Astrocyte (in vitro differentiated cells and primary cell): ENCODE data around the gene CAMK1D. TPM values are rescaled to one million over a fixed set of nuclear protein-coding genes. Genes with fewer than 3 reads are reported as not detected.
A peak's percentile ranks its signal among the peaks of the same experiment; 100 is the strongest.

Experiments
- DNase-seq: peaks from one replicate; pipeline ENCODE4 v3.0.0-alpha.2; 2010; ENCODE audit warnings: low read depth
- FAIRE-seq: peaks from 2 replicates; lab custom pipeline; 2011; peaks lifted over from hg19 to GRCh38; lab: Jason Lieb, UNC
- H2AFZ ChIP-seq: 2 replicates; pipeline ENCODE4 v1.6.0; 2012; ENCODE audit warnings: low read depth, low read length, inconsistent platforms
- H3K27ac ChIP-seq: 2 replicates; pipeline ENCODE4 v1.5.1; 2011; ENCODE audit warnings: low read depth, low read length, inconsistent platforms
- H3K27me3 ChIP-seq: 2 replicates; pipeline ENCODE4 v1.6.0; 2011; ENCODE audit warnings: low read length, inconsistent platforms; ENCODE audit not compliant: insufficient read depth
- H3K36me3 ChIP-seq: 2 replicates; pipeline ENCODE4 v1.5.1; 2011; ENCODE audit warnings: low read length, inconsistent platforms; ENCODE audit not compliant: insufficient read depth
- H3K4me1 ChIP-seq: 2 replicates; pipeline ENCODE4 v1.5.1; 2011; ENCODE audit warnings: low read length, inconsistent platforms; ENCODE audit not compliant: insufficient read depth
- H3K4me2 ChIP-seq: 2 replicates; pipeline ENCODE4 v1.6.0; 2012; ENCODE audit warnings: low read length, inconsistent platforms
- H3K4me3 ChIP-seq: 2 replicates; pipeline ENCODE4 v1.5.1; 2011; ENCODE audit warnings: low read depth, mild to moderate bottlenecking, low read length, inconsistent platforms; ENCODE audit not compliant: insufficient read depth
- H3K79me2 ChIP-seq: 2 replicates; pipeline ENCODE4 v1.6.0; 2012; ENCODE audit warnings: mild to moderate bottlenecking, low read length, inconsistent platforms; ENCODE audit not compliant: insufficient read depth
- H3K9ac ChIP-seq: 2 replicates; pipeline ENCODE4 v1.6.0; 2012; ENCODE audit warnings: mild to moderate bottlenecking, low read length, inconsistent platforms
- H3K9me3 ChIP-seq: 2 replicates; pipeline ENCODE4 v1.5.1; 2012; ENCODE audit warnings: low read depth, mild to moderate bottlenecking, low read length, inconsistent platforms; ENCODE audit not compliant: insufficient read depth
- H4K20me1 ChIP-seq: 2 replicates; pipeline ENCODE4 v1.6.0; 2012; ENCODE audit warnings: low read length, inconsistent platforms; ENCODE audit not compliant: insufficient read depth
- H3K27ac Mint-ChIP-seq: one replicate; pipeline ENCODE4 v1.8.0; 2021; ENCODE audit warnings: mild to moderate bottlenecking, mixed read lengths; ENCODE audit not compliant: unreplicated experiment
- H3K27me3 Mint-ChIP-seq: one replicate; pipeline ENCODE4 v1.8.0; 2021; ENCODE audit warnings: low read depth, mixed read lengths; ENCODE audit not compliant: unreplicated experiment
- H3K36me3 Mint-ChIP-seq: one replicate; pipeline ENCODE4 v1.8.0; 2021; ENCODE audit warnings: low read depth, mixed read lengths; ENCODE audit not compliant: unreplicated experiment
- H3K4me1 Mint-ChIP-seq: one replicate; pipeline ENCODE4 v1.8.0; 2021; ENCODE audit warnings: low read depth, mixed read lengths; ENCODE audit not compliant: unreplicated experiment
- H3K4me3 Mint-ChIP-seq: one replicate; pipeline ENCODE4 v1.8.0; 2021; ENCODE audit warnings: mild to moderate bottlenecking, moderate library complexity, mixed read lengths; ENCODE audit not compliant: unreplicated experiment
- H3K9me3 Mint-ChIP-seq: one replicate; pipeline ENCODE4 v1.8.0; 2021; ENCODE audit warnings: mild to moderate bottlenecking, mixed read lengths; ENCODE audit not compliant: unreplicated experiment
- CTCF ChIP-seq: IDR thresholded peaks from 2 replicates; pipeline ENCODE4 v1.5.1; 2011; ENCODE audit warnings: low read depth, mild to moderate bottlenecking, inconsistent platforms, low read length, moderate library complexity; ENCODE audit not compliant: insufficient read depth
- EZH2 ChIP-seq: IDR thresholded peaks from 2 replicates; pipeline ENCODE4 v1.6.1; 2012; ENCODE audit warnings: mild to moderate bottlenecking, low read length, inconsistent platforms; ENCODE audit not compliant: insufficient read depth
- total RNA-seq: library from RNA; stranded (reverse); gene quantifications from 2 replicates; pipeline ENCODE4 v1.2.1, GENCODE V29; 2021

Gene CAMK1D
- total RNA-seq, 1 donor from 2014 or later, result 23.6 TPM

DNA sequence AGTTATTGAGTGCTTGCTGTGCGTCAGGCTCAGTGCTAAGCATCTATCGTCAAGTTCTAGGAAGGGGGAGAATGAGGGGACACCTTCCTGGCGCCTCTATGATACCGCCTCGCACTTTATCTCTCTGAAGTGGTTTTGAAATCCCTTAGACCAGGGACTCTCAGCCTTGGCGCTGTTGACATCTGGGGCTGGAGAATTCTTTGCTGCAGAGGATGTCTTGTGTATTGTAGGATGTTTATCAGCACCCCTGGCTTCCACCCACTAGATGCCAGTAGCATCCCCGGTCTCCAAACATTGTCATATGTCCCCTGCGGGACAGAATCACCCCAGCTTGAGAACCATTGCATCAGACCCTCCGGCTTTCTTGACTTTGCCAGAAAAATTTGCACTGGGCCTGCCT is 366.7 kb downstream of the CAMK1D start:
- H3K36me3 Mint-ChIP-seq, result no peaks in the 10 kb centered on the region
- H3K4me2 ChIP-seq, result no peak overlapping the region
- FAIRE-seq (no peak), DNase-seq (no peak)
- no peak overlapping the region for H3K4me3 Mint-ChIP-seq
- TF ChIP-seq CTCF (no peak), EZH2 (no peak)
- no peaks in the 10 kb centered on the region for H3K79me2 ChIP-seq
- H3K4me1 ChIP-seq, result peaks cover 17% of the 10 kb centered on the region
- no peaks in the 10 kb centered on the region for H4K20me1 ChIP-seq
- no peaks in the 10 kb centered on the region for H3K9me3 Mint-ChIP-seq
- peaks cover 28% of the 10 kb centered on the region for H3K4me1 Mint-ChIP-seq
- H3K27me3 ChIP-seq, result no peaks in the 10 kb centered on the region
- H3K27me3 Mint-ChIP-seq, result no peaks in the 10 kb centered on the region
- H3K9ac ChIP-seq, result no peak overlapping the region
- H3K36me3 ChIP-seq, result no peaks in the 10 kb centered on the region
- no peak overlapping the region for H2AFZ ChIP-seq
- H3K27ac Mint-ChIP-seq, result no peak overlapping the region
- no peak overlapping the region for H3K4me3 ChIP-seq
- H3K27ac ChIP-seq, result no peak overlapping the region
- no peaks in the 10 kb centered on the region for H3K9me3 ChIP-seq

GRCh38 chr10:12717981-12718707 is 368.8 kb downstream of the CAMK1D start:
- peak; percentile 31 for DNase-seq

More at GRCh38 chr10:12717981-12718707, 368.8 kb downstream of the CAMK1D start:
- no peaks in the 10 kb centered on the region for H3K36me3 ChIP-seq
- no peak overlapping the region for H3K4me2 ChIP-seq
- H3K4me1 ChIP-seq, result peaks cover 21% of the 10 kb centered on the region
- H3K9me3 ChIP-seq, result no peaks in the 10 kb centered on the region
- no peak for TF ChIP-seq EZH2
- peak; percentile 4 for TF ChIP-seq CTCF
- no peaks in the 10 kb centered on the region for H3K9me3 Mint-ChIP-seq
- H3K27me3 ChIP-seq, result no peaks in the 10 kb centered on the region
- no peaks in the 10 kb centered on the region for H3K36me3 Mint-ChIP-seq
- H3K27ac Mint-ChIP-seq, result no peak overlapping the region
- no peaks in the 10 kb centered on the region for H3K27me3 Mint-ChIP-seq
- no peak for FAIRE-seq
- H3K9ac ChIP-seq, result no peak overlapping the region
- H2AFZ ChIP-seq, result no peak overlapping the region
- peaks cover 21% of the 10 kb centered on the region for H3K4me1 Mint-ChIP-seq
- H3K27ac ChIP-seq, result no peak overlapping the region
- H3K4me3 Mint-ChIP-seq, result no peak overlapping the region
- no peak overlapping the region for H3K4me3 ChIP-seq
- H3K79me2 ChIP-seq, result no peaks in the 10 kb centered on the region
- H4K20me1 ChIP-seq, result no peaks in the 10 kb centered on the region
